GM21360 (cell line): Measurements from ENCODE around the gene VAMP2.

Experiments used
- ATAC-seq: cut with Tn5 transposase; IDR thresholded peaks from one replicate; pipeline ENCODE4 v1.9.1; 2021; ENCODE audit warnings: mild to moderate bottlenecking, moderate library complexity; ENCODE audit not compliant: unreplicated experiment

Gene VAMP2, protein sequence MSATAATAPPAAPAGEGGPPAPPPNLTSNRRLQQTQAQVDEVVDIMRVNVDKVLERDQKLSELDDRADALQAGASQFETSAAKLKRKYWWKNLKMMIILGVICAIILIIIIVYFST

DNA sequence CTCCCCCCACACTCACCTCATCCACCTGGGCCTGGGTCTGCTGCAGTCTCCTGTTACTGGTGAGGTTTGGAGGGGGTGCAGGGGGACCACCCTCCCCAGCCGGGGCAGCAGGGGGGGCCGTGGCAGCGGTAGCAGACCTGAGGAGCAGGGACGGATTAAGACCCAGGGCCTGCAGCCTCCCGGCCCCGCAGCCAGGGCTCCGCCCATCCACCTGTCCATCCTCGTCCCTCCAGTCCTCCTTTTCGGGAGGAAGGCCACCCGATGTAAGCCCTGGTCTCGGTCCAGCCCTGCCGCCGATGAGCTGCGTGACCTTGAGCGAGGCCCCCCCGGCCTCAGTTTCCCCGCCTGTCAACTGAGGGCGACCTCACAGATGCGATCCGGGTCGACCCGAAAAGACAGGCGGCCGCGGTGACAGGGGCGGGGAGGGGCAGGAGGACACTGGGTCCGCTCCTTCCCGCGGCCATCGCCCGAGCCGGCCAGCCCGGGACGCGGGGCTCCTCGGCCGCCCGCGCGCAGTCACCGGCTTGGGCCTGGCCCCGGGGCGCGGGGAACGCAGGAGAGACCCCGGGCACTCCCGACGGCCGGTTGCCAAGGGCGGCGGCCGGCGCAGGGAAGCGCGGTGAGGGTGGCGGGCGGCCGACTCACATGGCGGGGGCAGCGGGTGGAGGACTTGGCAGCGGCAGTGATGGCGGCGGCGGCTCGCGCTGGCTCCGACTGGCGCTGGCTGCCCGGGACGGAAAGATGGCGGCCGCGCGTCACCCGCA, at the start of gene VAMP2:
TSS of gene VAMP2 (minus strand) at position 716 of the 764 bp plus-strand sequence. CDS start at position 647, 69 bp downstream.
- no peak for ATAC-seq

DNA sequence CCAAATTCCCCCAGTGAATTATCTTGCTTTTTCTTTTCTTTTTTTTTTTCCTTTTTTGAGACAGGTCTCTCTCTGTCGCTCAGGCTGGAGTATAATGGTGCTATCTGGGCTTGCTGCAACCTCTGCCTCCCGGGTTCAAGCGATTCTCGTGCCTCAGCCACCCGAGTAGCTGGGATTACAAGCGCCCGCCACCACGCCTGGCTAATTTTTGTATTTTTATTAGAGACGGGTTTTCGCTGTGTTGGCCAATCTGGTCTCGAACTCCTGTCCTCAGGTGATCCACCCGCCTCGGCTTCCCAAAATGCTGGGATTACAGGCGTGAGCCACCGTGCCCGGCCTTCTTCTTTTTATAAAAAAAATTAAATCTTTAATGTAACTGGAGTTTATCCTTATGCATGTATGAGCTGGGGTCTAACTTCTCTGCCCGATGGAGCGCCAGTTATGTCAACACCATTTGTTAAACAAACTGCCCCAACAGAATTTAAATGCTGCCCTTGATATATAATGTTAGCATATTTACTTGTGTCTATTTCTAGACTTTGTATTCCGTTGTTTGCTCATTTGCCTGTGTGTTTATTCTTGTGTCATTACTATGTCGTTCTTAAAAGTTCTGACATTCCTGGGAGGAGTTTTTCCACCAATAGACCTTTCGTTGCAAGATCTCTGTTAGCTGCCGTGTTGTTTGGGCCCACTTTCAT, 48.2 kb upstream of the VAMP2 start:
- ATAC-seq, result no peak

DNA sequence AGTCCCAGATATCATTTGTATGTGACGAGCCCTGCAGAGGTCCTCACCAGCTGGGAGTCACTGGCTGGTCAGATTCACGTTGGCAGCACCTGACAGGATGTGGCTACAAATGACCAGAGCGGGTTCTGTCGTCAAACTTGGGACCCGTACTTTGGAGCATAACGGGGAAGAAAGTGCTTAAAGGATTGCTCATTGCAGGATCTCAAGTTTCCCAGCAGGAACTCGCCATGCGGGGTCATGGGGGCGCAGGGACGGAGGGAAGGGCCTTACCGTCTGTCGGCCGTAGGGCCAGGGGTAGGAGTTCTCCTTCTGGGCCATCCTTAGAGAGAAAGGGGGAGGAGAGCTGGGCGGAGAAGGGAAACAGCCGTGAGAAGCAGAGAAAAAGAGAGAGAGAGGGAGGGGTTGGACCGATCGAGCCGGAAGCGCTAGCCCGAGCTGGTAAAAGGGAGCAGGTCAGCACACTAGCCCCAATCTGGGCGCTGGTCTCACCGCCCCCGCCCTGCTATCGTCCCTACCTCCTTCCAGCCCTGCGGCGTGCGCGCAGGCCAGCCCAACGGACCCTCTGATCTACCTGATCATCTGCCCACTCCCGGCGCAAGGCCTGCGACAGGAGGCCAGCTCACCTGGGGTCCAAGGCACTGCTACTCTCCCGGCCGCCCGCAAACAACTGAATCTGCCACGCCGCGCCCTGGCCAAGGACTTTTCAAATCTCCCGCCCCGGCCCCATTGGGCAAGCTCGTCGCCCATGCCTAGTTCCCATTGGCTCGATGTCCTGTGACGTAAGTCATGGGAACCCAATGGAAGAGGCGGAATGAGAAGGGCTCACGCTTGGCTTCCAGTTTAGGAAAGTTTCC, 47.4 kb upstream of the VAMP2 start, which contains the start of gene AURKB:
TSS of gene AURKB (minus strand) at position 669 of the 854 bp plus-strand sequence. CDS start at position 318, 351 bp downstream.
- ATAC-seq, result peak; percentile 80

DNA sequence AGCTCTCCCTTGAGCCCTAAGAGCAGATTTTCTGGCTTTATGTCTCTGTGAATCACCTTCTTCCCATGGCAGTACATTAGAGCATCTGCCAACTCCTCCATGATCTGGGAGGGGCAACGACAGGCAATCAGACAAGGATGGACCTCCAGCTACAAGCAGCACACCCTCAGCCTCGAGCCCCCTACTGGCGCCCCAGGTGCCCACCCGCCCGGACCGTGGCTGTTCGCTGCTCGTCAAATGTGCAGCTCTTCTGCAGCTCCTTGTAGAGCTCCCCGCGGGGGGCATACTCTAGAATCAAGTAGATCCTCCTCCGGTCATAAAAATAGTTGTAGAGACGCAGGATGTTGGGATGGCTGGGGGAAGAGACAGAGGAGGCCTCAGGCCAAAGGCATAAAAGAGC, 43.8 kb upstream of the VAMP2 start:
- no peak for ATAC-seq

DNA sequence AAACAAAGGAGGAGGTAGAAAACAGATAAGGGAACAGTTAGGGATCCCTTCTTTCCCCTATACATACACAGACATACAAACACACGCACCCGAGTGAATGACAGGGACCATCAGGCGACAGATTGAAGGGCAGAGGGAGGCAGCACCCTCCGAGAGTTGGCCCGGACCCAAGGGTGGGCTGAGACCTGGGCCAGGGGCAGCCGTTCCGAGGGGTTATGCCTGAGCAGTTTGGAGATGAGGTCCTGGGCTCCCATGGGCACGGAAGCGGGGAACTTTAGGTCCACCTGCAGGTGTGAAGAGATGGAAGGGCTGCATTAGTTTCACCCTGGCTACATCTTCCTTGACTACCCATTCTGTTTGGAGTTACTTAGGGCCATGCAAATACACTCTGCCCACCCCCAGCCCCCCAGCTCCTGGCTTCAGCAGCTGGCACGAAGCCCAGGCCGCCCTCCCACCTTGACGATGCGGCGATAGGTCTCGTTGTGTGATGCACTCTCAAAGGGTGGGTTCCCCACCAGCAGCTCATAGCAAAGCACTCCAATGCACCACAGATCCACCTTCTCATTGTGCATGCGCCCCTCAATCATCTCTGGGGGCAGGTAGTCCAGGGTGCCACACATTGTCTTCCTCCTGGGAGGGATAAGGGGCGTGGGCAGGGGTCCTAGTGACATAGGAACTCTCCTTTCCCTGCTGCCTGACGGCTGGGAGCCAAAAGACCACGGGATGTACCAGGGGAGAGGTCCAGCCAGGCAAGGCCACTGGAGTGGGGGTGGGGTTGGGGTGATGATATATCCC, 42.2 kb upstream of the VAMP2 start:
- no peak for ATAC-seq

DNA sequence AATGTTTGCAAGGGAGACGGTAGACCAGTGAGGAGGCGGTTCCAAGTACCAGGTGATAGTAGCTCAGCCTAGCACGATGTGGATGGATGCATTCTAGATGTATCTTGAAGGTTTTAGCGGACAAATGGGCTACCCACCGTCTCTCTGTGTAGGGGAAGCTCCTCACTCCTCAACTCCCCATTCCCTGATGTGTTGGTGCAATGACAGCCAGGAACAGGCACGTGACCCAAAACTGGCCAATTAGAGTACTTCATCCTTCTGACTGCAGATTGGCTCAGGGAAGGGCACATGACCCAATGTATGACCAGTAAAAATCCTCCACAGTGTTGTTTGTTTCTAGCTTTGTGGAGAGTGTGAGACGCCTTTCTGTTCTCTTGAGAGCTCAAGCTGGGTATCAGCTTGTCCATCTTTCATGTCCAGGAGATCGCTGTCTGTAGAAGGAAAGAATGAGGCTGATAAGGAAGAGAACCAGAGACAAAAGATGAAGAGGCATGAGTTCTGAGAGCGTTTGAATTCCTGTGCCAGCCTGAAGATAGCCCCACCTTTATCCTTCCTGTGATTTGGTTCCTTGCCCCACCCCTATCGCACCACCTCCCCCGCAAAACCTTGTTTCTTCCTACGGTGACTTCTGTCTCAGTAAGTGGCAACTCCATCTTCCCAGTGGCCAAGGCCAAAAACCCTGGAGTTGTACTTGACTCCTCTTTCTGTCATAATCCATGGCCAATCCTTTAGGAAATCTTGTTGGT, 29.5 kb upstream of the VAMP2 start:
- no peak for ATAC-seq

DNA sequence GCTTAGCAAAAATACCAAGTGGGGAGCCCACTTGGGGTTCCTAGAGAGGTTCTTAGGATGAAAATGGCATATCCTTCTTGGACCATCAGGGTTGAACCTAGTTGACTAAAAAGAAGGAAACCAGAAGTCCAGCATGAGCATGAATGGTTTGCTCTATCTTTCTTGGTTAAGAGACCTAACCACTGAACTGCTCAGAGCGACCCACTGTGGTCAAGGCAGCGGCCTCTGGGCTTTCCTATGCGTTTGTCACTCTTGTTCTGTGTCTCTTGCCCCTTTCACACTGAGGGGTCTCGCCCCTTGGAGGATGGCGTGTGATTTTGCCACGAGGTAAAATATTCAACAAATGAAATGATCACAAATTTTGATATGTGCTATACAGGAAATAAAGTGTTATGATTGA, 27.8 kb upstream of the VAMP2 start:
- no peak for ATAC-seq

DNA sequence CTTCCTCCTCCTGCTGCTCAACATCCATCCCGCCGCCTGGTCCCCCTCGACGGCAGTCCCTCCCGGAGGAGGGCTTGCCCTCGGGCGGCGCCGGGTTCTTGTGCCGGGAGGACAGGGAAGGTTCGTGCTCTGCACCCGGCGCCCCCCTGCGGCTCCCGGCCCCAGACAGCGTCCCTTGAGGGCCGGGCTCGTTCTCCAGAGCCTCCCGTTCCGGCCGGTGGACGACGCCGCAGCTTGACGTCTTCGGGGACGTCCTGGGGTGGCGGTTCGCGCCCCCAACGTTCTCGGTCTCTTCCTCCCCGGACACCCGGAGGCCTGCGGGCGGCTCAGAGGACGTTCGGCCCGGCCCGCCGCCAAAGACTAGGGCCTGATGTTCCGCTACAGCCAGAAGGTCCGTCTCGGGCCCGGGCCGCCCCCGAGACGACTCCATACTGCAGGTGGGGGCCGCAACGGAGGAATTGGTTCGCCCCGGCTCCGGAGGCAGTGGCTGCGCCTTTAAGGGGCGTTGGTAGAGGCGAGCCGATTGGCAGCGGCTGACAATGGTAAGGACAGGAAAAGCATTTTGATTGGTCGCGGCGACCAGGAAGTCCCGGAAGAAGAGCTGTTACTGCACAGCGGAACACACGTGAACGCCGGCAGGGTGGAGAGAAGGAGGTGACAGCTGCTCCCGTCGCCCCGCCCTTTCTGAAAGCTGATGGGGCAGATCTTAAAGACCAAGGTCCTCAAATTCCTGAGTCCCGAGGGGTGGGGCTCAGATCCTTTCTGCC, 27.1 kb upstream of the VAMP2 start, which contains the start of gene BORCS6:
TSS of gene BORCS6 (minus strand) at position 470 of the 767 bp plus-strand sequence. CDS start at position 430, 40 bp downstream.
- peak; percentile 31 for ATAC-seq

DNA sequence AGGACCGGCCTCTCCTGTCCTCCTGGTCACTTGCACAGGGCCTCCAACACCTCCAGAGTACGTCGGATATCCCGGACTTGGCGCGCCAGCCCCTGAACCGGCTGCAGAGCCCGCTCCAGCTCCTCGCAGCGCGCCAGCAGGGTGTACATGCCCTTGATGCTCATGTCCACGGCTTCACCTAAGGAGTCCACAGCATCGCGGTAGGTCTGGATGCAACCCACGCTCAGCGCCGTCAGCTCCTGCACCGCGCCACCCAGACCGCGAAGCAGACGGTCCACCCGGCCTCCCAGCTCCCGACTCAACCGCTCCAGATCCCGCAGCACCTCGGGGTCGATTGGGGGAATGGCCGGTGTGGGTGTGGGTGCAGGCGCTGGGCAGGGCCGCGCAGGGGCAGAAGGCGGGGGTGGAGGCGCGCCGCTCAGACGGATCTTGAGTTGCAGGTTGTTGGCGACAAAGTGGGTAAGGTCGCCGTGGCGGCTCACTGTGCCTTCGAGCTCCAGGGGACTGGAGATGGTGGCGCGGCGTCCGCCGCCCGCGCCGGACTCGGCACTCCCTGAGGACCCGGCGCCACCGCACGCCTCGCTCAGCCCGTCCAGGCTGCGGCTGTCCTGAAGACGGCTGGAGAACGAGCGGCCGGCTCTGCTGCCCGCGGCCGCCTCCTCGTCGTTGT, 26.4 kb upstream of the VAMP2 start:
- ATAC-seq, result no peak

DNA sequence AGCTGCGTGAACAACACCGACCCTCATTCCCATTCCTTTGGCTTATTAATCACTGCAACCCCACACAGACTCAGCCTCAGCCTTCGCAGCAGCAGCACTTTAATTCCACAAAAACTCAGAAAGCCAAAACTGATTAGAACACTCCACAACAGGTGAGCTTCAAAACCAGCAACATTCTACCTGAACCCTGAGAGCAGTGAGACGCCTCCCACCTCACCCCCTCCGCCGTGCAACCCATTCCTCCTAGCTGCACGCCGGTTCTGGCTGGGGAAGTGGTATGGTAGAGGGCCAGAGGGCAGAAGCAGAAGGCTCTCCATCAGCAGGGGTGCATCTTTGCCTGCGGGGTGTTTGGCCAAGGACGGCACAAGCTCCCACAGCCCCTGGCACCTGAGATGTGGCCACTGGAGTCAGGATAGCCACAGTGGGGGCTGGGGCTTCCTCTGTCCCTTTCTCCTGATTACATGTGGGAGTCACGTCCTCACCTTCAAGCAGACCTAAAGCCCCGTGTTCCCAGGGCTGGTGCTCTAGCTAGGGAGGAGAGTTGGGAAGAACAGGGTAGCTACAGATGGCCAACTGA, 25.6 kb upstream of the VAMP2 start:
- no peak for ATAC-seq

DNA sequence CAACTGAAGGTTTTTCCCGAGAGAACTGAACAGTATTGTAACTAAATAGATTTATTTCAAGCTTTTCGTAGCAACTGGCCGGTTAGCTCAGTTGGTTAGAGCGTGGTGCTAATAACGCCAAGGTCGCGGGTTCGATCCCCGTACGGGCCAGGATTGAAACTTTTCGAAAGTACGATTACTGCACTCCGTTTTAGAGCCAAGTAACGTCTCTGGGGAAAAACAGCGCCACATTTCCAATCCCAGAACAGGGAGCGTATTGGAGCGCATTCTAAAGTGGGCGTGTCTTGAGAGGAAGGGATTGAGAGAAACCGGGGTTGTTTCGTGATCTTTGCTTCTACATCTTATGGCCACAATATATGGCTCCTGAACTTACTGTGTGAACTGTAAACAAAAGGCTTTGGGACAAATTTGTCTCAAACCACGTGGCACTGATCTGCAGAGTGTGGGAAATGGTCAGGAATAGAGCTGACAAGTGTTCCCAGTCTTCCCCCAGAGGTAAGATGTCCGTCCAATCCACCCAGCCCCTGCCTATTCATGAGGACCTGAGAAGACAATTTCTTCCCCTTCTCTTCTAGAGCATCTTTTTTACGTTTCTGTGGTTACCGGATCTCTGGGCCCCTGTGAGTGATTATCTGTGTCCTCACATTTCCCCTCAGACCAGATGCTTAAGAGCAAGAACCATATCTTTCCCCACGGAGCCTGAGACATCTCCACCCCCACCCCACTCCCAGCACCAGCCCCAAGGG, 24.9 kb upstream of the VAMP2 start:
- peak; percentile 21 for ATAC-seq

DNA sequence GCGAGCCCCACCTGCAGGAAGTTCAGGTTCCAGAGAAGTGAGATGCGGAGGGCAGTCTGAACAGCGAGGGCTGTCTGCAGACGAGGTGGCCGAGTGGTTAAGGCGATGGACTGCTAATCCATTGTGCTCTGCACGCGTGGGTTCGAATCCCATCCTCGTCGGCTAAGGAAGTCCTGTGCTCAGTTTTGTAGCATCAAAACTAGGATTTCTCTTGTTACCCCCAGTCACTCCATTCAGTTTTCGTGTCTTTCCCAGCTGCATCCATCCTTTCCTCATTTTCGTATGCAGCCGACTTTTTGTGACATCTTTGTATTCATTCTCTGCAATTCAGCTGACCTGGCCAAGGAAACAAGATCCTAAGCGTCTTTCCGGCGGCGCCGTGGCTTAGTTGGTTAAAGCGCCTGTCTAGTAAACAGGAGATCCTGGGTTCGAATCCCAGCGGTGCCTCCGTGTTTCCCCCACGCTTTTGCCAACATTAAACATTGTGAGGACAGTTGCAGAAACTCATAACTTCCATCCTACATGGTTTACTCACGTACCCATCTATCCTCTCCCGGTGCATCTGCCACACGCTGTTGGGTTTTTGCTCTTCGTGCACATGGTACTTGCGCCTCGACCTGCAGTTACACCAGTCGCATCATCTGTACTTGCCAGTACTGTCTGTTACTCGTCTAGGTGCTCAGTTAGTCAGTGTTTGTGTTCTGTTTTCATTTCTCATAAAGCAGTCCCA, 24.2 kb upstream of the VAMP2 start:
- ATAC-seq, result peak; percentile 30

DNA sequence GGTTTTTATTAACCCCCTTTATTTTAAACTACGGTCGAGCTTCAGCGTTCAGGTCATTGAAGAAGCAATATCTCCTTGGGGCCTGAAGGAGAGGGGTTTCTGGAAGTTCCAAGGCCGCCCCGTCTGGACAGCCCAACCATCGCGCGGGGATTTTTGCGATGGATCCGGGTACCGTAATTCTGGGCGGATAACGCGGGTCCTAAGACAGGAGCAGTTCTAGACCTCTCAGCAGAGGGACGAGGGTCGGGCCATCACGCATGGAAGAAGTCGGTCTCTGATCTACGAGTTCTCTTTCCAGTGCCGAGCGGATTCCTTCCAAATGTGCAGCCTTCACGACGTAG, 23.7 kb upstream of the VAMP2 start:
- ATAC-seq, result no peak

DNA sequence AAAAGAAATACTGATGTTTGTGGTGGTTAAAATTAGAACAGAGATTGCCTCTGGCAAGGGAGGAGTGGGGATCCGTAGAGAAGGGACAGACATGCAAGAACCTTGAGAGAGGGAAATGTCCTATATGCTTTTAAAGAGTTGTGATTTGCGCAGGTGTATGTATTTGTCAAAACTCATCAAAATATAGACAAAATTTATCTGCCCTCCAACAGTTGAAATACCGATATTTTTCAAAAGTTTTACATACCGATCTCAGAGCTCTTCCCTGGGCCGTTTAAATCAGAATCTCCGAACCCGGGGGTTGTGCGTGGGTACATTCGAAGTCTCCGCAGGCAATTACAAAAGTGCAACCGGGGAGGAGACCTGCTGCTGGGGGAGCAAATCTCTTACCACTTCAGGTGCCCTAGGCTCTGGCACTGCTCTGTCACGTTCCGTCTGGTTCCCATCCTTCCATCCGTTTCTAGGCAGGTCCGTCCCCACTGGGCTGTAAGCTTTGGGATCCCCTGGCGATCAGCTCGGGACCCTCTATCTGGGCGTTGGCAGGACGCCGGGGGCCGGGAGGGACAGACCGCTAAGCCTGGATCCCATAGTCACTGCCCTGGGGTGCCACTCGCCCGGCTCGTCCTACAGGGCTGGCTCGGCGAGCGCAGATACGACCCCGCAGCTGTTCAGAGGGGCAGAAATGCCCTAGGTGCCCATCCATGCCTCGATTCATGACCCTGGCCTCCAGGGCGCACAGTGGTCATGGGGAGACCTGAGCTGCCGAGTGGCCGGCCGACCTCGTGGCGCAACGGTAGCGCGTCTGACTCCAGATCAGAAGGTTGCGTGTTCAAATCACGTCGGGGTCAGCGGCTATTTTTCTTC, 23.1 kb upstream of the VAMP2 start:
- ATAC-seq, result no peak

DNA sequence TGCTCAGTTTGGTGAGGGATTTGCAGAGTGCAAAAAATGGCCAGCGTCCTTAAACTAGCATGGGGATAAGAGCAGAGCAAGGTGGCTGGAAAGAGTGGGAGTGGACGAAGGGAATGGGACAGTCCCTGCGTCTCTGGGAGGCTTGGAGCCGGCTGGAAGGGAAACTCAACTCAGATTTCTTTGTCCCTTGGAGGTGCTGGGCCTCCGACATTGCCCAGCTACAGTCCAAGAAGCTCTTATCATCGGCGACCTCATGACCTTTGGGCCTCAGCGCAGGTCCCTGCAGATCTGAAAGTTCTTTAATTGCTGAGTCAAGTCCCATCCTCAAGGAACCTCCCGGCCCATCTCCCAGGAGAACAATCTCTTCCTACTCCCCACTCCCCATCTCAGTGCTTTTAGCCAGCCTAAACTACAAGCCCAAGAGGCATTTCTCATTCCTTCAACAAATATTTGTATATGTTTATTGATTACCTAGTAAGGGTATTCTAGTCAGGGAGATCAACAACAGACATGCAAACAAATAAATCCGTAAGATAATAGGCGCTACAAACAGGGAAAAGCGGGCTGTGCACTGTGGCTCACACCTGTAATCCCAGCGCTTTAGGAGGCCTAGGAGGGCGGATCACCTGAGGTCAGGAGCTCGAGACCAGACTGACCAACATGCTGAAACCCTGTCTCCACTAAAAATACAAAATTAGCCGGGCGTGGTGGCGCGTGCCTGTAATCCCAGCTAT, 14.4 kb upstream of the VAMP2 start:
- ATAC-seq, result no peak
